Ovary (tissue), 9 donors: ENCODE data around the gene ZG16. TPM values are rescaled to one million over a fixed set of nuclear protein-coding genes. Genes with fewer than 3 reads are reported as not detected.

ENCODE experiments used
- DNase-seq, 5 donors: peaks; one replicate each; pipeline ENCODE4 v3.0.0-alpha.2; 2019 to 2020
- H3K27ac ChIP-seq, 2 donors: fragments of 200-600 bp; one replicate each; pipeline versions ENCODE4 v1.5.1 to v1.8.0; 2019 to 2022
- H3K27me3 ChIP-seq: fragments of 200-600 bp; one replicate; pipeline ENCODE4 v1.8.0; 2022
- H3K36me3 ChIP-seq: fragments of 200-600 bp; sonication (generic); one replicate; pipeline ENCODE4 v1.5.1; 2019
- H3K4me1 ChIP-seq: one replicate; pipeline ENCODE4 v1.8.1; 2013; ENCODE audit warnings: mild to moderate bottlenecking, moderate library complexity; ENCODE audit not compliant: insufficient read depth
- H3K4me3 ChIP-seq: fragments of 200-600 bp; sonication (generic); one replicate; pipeline ENCODE4 v1.5.1; 2017
- H3K9me3 ChIP-seq, 2 donors: fragments of 200-600 bp in 1 of 2; sonication (generic) in 1 of 2; one replicate each; pipeline versions ENCODE4 v1.5.1 to v1.8.1; 2013 to 2019; ENCODE audit warnings: mild to moderate bottlenecking in 1 of 2, moderate library complexity in 1 of 2
- CTCF ChIP-seq, 3 donors: fragments of 450-650 bp in 2 of 3; fragments of 200-600 bp in 1 of 3; IDR thresholded peaks; one replicate each; pipeline versions ENCODE4 v1.5.1 to v1.8.0; 2016 to 2022; ENCODE audit warnings: antibody characterized with exemption in 3 of 3, mild to moderate bottlenecking in 1 of 3
- EP300 ChIP-seq: sonication (generic); formaldehyde crosslinking; IDR thresholded peaks from one replicate; pipeline ENCODE4 v1.6.1; 2017; ENCODE audit warnings: antibody characterized with exemption
- POLR2A ChIP-seq: fragments of 450-650 bp; IDR thresholded peaks from one replicate; pipeline ENCODE4 v1.6.1; 2017; ENCODE audit warnings: antibody characterized with exemption, mild to moderate bottlenecking, moderate library complexity
- WGBS, 3 donors: extraction: QIAGEN DNeasy Blood & Tissue Kit in 1 of 3; methylation state at CpG; one replicate each; pipeline versions ENCODE4 v1.1.5 to v1.1.7; 2013 to 2017; 5-methylcytosine and 5-hydroxymethylcytosine counted together
- intact Hi-C, 4 donors: fragments of 100-400 bp; cut with DNase I; formaldehyde crosslinking; loops; one replicate each; pipeline versions ENCODE4 v1.11.0 to v1.15.1; 2022 to 2023
- polyA plus RNA-seq, 2 donors: library from polyadenylated mRNA; stranded (reverse); fragments of 200-250 nt in 1 of 2; fragments of 350-450 nt in 1 of 2; fragmentation: Illumina TruSeq in 1 of 2; extraction: RNeasy Lipid Tissue Mini Kit (QIAGEN cat#74804) in 1 of 2; gene quantifications; one replicate each; pipeline ENCODE4 v1.2.3, GENCODE V29; 2013 to 2014
- total RNA-seq, 7 donors: library from RNA; depleted of rRNA in 2 of 7; stranded (reverse); fragments of >200 nt in 2 of 7; fragmentation: NEBNext Ultra II Directional in 3 of 7; extraction: Animal tissue kit (Norgen Biotek cat#: 25700) in 3 of 7; gene quantifications; one replicate each; pipeline versions ENCODE4 v1.1.0 to v1.2.4, GENCODE V29; 2016 to 2023
- donor health status: DM: no; HTN: no; CAD: no; lungs with moderate emphysema.
- donor health status: DM: no; HTN: no; CAD: no.
- donor health status: Bipolar disorder and iron deficiency.
- donor health status: DM: yes; HTN: yes; CAD: no.
- donor health status: DM: no; HTN: no; CAD: no.
- donor health status: DM: yes; HTN: yes; CAD: no.

The ZG16 gene
- total and polyA plus RNA-seq, 9 donors, result 0.07 to 0.48 (median 0.15) TPM; not detected in 6

GRCh38 chr16:29794231-29794710, 16.2 kb downstream of the ZG16 start:
- intact Hi-C loops, result loop anchor here in 1 of 4 donors (10.0 kb wide), 1 partner anchor 49 kb away; the partner anchor contains the start of gene C16orf54
- Histone ChIP-seq H3K4me1 (peaks cover 11% of the 10 kb centered on the region), H3K4me3 (no peak overlapping the region), H3K27ac (no peak overlapping the region), H3K27me3 (no peaks in the 10 kb centered on the region), H3K9me3 (no peaks in the 10 kb centered on the region), H3K36me3 (no peaks in the 10 kb centered on the region)
- no peak for DNase-seq
- TF ChIP-seq CTCF (IDR thresholded peaks at IDR 0.05) (no peak), POLR2A (no peak), EP300 (no peak)
- WGBS, 3 donors, result 94 to 99% (median 98%) methylated on average over 3 of the region's 3 CpGs

DNA sequence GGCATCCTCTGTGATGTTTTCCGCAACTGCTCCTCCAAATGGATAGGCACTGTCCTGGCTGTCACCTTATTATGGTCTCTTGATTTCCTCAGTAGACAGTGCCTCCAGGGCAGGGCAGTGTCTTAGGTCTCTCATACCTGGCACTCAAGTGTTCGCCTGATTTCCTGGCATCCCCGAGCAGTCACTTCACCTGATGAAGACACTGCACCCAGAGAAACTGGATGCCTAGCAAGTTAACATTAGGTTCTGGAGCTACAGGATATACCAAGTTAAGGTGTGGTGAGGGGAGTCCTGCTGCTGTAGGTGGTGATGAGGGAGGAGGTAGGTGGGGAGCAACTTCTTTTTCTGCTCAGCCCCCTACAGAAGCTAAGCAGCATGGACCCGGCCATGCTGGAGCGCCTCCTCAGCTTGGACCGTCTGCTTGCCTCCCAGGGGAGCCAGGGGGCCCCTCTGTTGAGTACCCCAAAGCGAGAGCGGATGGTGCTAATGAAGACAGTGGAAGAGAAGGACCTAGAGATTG, 24.4 kb downstream of the ZG16 start:
- peaks cover 2% of the 10 kb centered on the region for H3K4me1 ChIP-seq
- intact Hi-C loops, result loop anchor here in 1 of 4 donors (10.0 kb wide), 1 partner anchor 202 kb away; no protein-coding TSS in a partner anchor
- 95 to 98% (median 96%) methylated on average over 8 of the region's 8 CpGs for whole genome bisulfite sequencing, 3 donors
- H3K4me3 ChIP-seq, result no peak overlapping the region
- no peaks in the 10 kb centered on the region for H3K27me3 ChIP-seq
- DNase-seq, result peak in 1 of 5 donors; percentile 31
- no peaks in the 10 kb centered on the region for H3K9me3 ChIP-seq
- no peak for TF ChIP-seq POLR2A
- TF ChIP-seq EP300, result no peak
- TF ChIP-seq CTCF (IDR thresholded peaks at IDR 0.05), result no peak
- no peak overlapping the region for H3K27ac ChIP-seq
- no peaks in the 10 kb centered on the region for H3K36me3 ChIP-seq

GRCh38 chr16:29804020-29804419, 26.0 kb downstream of the ZG16 start:
- Histone ChIP-seq H3K9me3 (no peaks in the 10 kb centered on the region), H3K27me3 (no peaks in the 10 kb centered on the region), H3K4me1 (peaks cover 6% of the 10 kb centered on the region), H3K36me3 (no peaks in the 10 kb centered on the region), H3K27ac (peak overlapping the region in 1 of 2 donors; percentile 99), H3K4me3 (no peak overlapping the region)
- intact Hi-C loops, result loop anchor here in 1 of 4 donors (10.0 kb wide), 1 partner anchor 201 kb away; no protein-coding TSS in a partner anchor
- no peak for TF ChIP-seq POLR2A
- TF ChIP-seq CTCF (IDR thresholded peaks at IDR 0.05), result no peak
- TF ChIP-seq EP300, result no peak
- DNase-seq, result peak in 1 of 5 donors; percentile 33
- WGBS, 3 donors, result 59 to 64% (median 61%) methylated on average over 8 of the region's 8 CpGs

DNA sequence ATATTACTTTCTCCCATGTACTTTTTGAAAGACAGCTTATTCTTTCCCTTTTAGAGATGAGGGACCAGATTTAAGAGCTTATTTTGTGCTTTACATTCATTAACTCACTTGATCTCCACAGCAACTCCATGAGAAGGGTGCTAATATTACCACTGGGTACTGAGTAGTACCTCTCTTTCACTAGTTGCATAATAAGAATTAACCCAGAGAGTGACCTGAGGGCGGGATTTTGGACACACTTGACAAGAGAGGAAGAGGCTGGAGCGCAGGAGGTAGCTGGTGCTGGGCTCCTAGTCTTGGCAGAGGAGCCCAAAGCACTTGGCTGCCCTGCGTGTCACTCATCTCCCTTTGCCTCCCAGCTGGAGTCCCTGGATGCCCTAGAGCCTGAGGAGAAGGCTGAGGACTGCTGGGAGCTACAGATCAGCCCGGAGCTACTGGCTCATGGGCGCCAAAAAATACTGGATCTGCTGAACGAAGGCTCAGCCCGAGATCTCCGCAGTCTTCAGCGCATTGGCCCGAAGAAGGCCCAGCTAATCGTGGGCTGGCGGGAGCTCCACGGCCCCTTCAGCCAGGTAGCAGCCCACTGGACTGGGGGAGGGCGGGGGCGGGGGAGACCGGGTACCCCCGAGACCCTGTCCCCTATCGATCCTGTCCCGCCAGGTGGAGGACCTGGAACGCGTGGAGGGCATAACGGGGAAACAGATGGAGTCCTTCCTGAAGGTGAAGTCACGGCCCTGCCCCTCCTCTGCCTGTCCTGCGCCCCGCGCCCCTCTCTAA, 26.6 kb downstream of the ZG16 start:
- intact Hi-C loops, result loop anchor here in 2 of 4 donors (5.0 to 10.0 kb wide), 2 partner anchors 200 to 203 kb away; no protein-coding TSS in a partner anchor
- TF ChIP-seq EP300 (no peak), CTCF (IDR thresholded peaks at IDR 0.05) (no peak), POLR2A (no peak)
- no peaks in the 10 kb centered on the region for H3K27me3 ChIP-seq
- peak overlapping the region; percentile 68 for H3K4me3 ChIP-seq
- peak overlapping the region; percentile 99 for H3K27ac ChIP-seq
- peaks cover 9% of the 10 kb centered on the region for H3K4me1 ChIP-seq
- peak in 4 of 5 donors; percentile 64 to 66 (median 65) for DNase-seq
- no peaks in the 10 kb centered on the region for H3K36me3 ChIP-seq
- WGBS, 3 donors, result 2 to 4% (median 2%) methylated on average over 24 to 26 of the region's 26 CpGs
- H3K9me3 ChIP-seq, result no peaks in the 10 kb centered on the region
